H1 (cell line): ENCODE measurements around the gene SPHK1. TPM values are rescaled to one million over a fixed set of nuclear protein-coding genes. Genes with fewer than 3 reads are reported as not detected.

Source experiments
- CTCF ChIA-PET: fragments of 300-600 bp; sonication (Branson Sonifier 250); formaldehyde crosslinking; loops from one replicate; lab custom pipeline; 2021; ENCODE audit not compliant: partially characterized antibody; lab: Charles Lee
- POLR2A ChIA-PET: fragments of 300-600 bp; sonication (Branson Sonifier 250); formaldehyde crosslinking; loops from one replicate; lab custom pipeline; 2021; ENCODE audit warnings: inconsistent platforms; ENCODE audit not compliant: partially characterized antibody; lab: Charles Lee
- DNase-seq, 2 experiments: peaks; one replicate each; pipeline versions ENCODE4 v3.0.0 to v3.0.0-alpha.2; 2010 to 2022; ENCODE audit warnings: low spot score in 2 of 2, low read depth in 1 of 2, mixed read lengths in 1 of 2
- FAIRE-seq: peaks from 2 replicates; lab custom pipeline; 2011; peaks lifted over from hg19 to GRCh38; lab: Jason Lieb, UNC
- H2AFZ ChIP-seq: 2 replicates; pipeline ENCODE4 v1.8.1; 2012; ENCODE audit warnings: low read length, inconsistent platforms
- H2AK5ac ChIP-seq: 2 replicates; pipeline ENCODE4 v1.6.1; 2013; ENCODE audit warnings: low read depth, low read length
- H2BK120ac ChIP-seq: replicated peaks from 2 replicates; pipeline ENCODE3; 2013; ENCODE audit warnings: low read depth, low read length, inconsistent platforms
- H2BK12ac ChIP-seq: 2 replicates; pipeline ENCODE4 v1.6.1; 2013; ENCODE audit warnings: low read depth, low read length
- H2BK15ac ChIP-seq: 2 replicates; pipeline ENCODE4 v1.6.1; 2013; ENCODE audit warnings: low read length
- H2BK20ac ChIP-seq: 2 replicates; pipeline ENCODE4 v1.6.1; 2013; ENCODE audit warnings: low read length
- H2BK5ac ChIP-seq: 2 replicates; pipeline ENCODE4 v1.6.1; 2013; ENCODE audit warnings: low read depth, low read length
- H3K14ac ChIP-seq: 2 replicates; pipeline ENCODE4 v1.6.1; 2013; ENCODE audit warnings: inconsistent platforms; ENCODE audit not compliant: insufficient read length
- H3K18ac ChIP-seq: 2 replicates; pipeline ENCODE4 v1.6.1; 2013; ENCODE audit warnings: low read length; ENCODE audit errors: extremely low read depth
- H3K23ac ChIP-seq: 2 replicates; pipeline ENCODE4 v1.6.1; 2013; ENCODE audit warnings: inconsistent platforms; ENCODE audit not compliant: insufficient read length
- H3K23me2 ChIP-seq: 2 replicates; pipeline ENCODE4 v1.6.1; 2013; ENCODE audit warnings: low read depth, low read length
- H3K27ac ChIP-seq: 2 replicates; pipeline ENCODE4 v1.6.1; 2011; ENCODE audit warnings: low read depth, low read length, inconsistent platforms
- H3K27me3 ChIP-seq, 4 experiments: replicated peaks in 1 of 4; 1 replicate in 1 of 4; 2 replicates in 3 of 4; pipeline versions ENCODE4 v1.6.1 to v1.8.1; 2011 to 2013; ENCODE audit warnings: low read length in 3 of 4, mild to moderate bottlenecking in 3 of 4, inconsistent platforms in 2 of 4, mixed read lengths in 2 of 4, moderate library complexity in 1 of 4; ENCODE audit not compliant: control insufficient read depth in 3 of 4, insufficient read depth in 3 of 4; ENCODE audit errors: extremely low read depth in 1 of 4
- H3K36me3 ChIP-seq, 4 experiments: 2 replicates each; pipeline versions ENCODE4 v1.6.1 to v1.8.1; 2011 to 2013; ENCODE audit warnings: mild to moderate bottlenecking in 4 of 4, low read length in 3 of 4, moderate library complexity in 2 of 4, control low read depth in 1 of 4, inconsistent platforms in 1 of 4; ENCODE audit not compliant: insufficient read depth in 4 of 4, control insufficient read depth in 2 of 4
- H3K4ac ChIP-seq: replicated peaks from 2 replicates; pipeline ENCODE3; 2013; ENCODE audit warnings: low read length, low read depth, mixed read lengths, inconsistent platforms; ENCODE audit not compliant: insufficient read length
- H3K4me1 ChIP-seq, 4 experiments: replicated peaks in 1 of 4; 1 replicate in 1 of 4; 2 replicates in 3 of 4; pipeline versions ENCODE4 v1.6.1 to v1.8.1; 2011 to 2013; ENCODE audit warnings: low read length in 3 of 4, inconsistent platforms in 2 of 4, mixed read lengths in 1 of 4; ENCODE audit not compliant: insufficient read depth in 4 of 4, control insufficient read depth in 3 of 4
- H3K4me2 ChIP-seq, 2 experiments: 2 replicates each; pipeline versions ENCODE4 v1.6.1 to v1.8.1; 2011 to 2013; ENCODE audit warnings: low read depth in 2 of 2, low read length in 2 of 2, control low read depth in 1 of 2, inconsistent platforms in 1 of 2, mild to moderate bottlenecking in 1 of 2; ENCODE audit not compliant: insufficient read depth in 1 of 2
- H3K4me3 ChIP-seq, 4 experiments: fragments of 200-600, 300-600 bp in 1 of 4; sonication (generic), shearing (Covaris generic), sonication (Bioruptor Twin) in 1 of 4; 2 replicates each; pipeline versions ENCODE4 v1.5.1 to v1.8.1; 2011 to 2016; ENCODE audit warnings: low read length in 4 of 4, low read depth in 3 of 4, control low read depth in 2 of 4, inconsistent platforms in 2 of 4, mild to moderate bottlenecking in 2 of 4, mixed read lengths in 1 of 4, moderate library complexity in 1 of 4; ENCODE audit not compliant: insufficient read depth in 2 of 4; ENCODE audit errors: extremely low read depth in 1 of 4
- H3K56ac ChIP-seq: replicated peaks from 2 replicates; pipeline ENCODE3; 2013; ENCODE audit warnings: low read depth, mild to moderate bottlenecking, mixed read lengths, low read length, inconsistent platforms; ENCODE audit not compliant: insufficient read length
- H3K79me1 ChIP-seq: 2 replicates; pipeline ENCODE4 v1.6.1; 2013; ENCODE audit warnings: low read depth, low read length, control low read depth
- H3K79me2 ChIP-seq, 2 experiments: 2 replicates each; pipeline versions ENCODE4 v1.6.1 to v1.8.1; 2012 to 2013; ENCODE audit warnings: low read length in 2 of 2, mild to moderate bottlenecking in 2 of 2, inconsistent platforms in 1 of 2; ENCODE audit not compliant: insufficient read depth in 2 of 2, control insufficient read depth in 1 of 2
- H3K9ac ChIP-seq, 4 experiments: replicated peaks in 1 of 4; 1 replicate in 1 of 4; 2 replicates in 3 of 4; pipeline versions ENCODE4 v1.6.1 to v1.8.1; 2011 to 2013; ENCODE audit warnings: low read depth in 3 of 4, low read length in 3 of 4, control low read depth in 2 of 4, mild to moderate bottlenecking in 2 of 4, moderate library complexity in 2 of 4, inconsistent platforms in 1 of 4; ENCODE audit errors: extremely low read depth in 1 of 4
- H3K9me3 ChIP-seq, 2 experiments: 2 replicates each; pipeline versions ENCODE4 v1.6.1 to v1.8.1; 2012 to 2013; ENCODE audit warnings: mild to moderate bottlenecking in 2 of 2, moderate library complexity in 2 of 2, control low read depth in 1 of 2, inconsistent platforms in 1 of 2, low read depth in 1 of 2, low read length in 1 of 2, mixed read lengths in 1 of 2; ENCODE audit not compliant: insufficient read depth in 2 of 2
- H4K20me1 ChIP-seq, 2 experiments: replicated peaks in 1 of 2; 2 replicates each; pipeline versions ENCODE3 to v1.8.1; 2011 to 2013; ENCODE audit warnings: inconsistent platforms in 2 of 2, low read length in 2 of 2, mild to moderate bottlenecking in 1 of 2; ENCODE audit not compliant: insufficient read depth in 2 of 2, control insufficient read depth in 1 of 2
- H4K5ac ChIP-seq: 2 replicates; pipeline ENCODE4 v1.6.1; 2013; ENCODE audit warnings: low read length, low read depth, mixed read lengths, inconsistent platforms; ENCODE audit not compliant: insufficient read length
- H4K8ac ChIP-seq: 2 replicates; pipeline ENCODE4 v1.8.0; 2013; ENCODE audit warnings: mild to moderate bottlenecking, moderate library complexity, low read length, inconsistent platforms; ENCODE audit not compliant: insufficient read depth; ENCODE audit errors: extremely low read depth
- H4K91ac ChIP-seq: replicated peaks from 2 replicates; pipeline ENCODE3; 2013; ENCODE audit warnings: low read length, mixed read lengths, inconsistent platforms; ENCODE audit not compliant: insufficient read length
- ASH2L ChIP-seq: fragments of 200-600, 300-600 bp; sonication (generic); IDR thresholded peaks from one replicate; pipeline ENCODE4 v1.7.1; 2017; ENCODE audit warnings: low read length
- CHD1 ChIP-seq: IDR thresholded peaks from 2 replicates; pipeline ENCODE4 v1.6.1; 2012; ENCODE audit warnings: low read depth, low read length, improper control_type of control experiment
- E2F6 ChIP-seq: IDR thresholded peaks from 2 replicates; pipeline ENCODE4 v1.6.1; 2012; ENCODE audit warnings: inconsistent platforms
- EZH2 ChIP-seq: fragments of 200-600 bp; sonication (generic); IDR thresholded peaks from 2 replicates; pipeline ENCODE4 v1.7.1; 2012; ENCODE audit warnings: low read depth, mild to moderate bottlenecking, moderate library complexity, low read length, inconsistent platforms; ENCODE audit not compliant: severe bottlenecking
- FOSL1 ChIP-seq: IDR thresholded peaks from 2 replicates; pipeline ENCODE4 v1.6.1; 2011; ENCODE audit warnings: mild to moderate bottlenecking, low read depth, low read length, moderate library complexity; ENCODE audit not compliant: insufficient read depth
- HDAC6 ChIP-seq: IDR thresholded peaks from one replicate; pipeline ENCODE4 v1.7.1; 2012; ENCODE audit warnings: low read depth, mild to moderate bottlenecking, inconsistent platforms, low read length, moderate library complexity
- NANOG ChIP-seq: IDR thresholded peaks from 2 replicates; pipeline ENCODE4 v1.6.1; 2011; ENCODE audit warnings: low read length, low read depth, mild to moderate bottlenecking, inconsistent platforms; ENCODE audit not compliant: insufficient read depth, poor library complexity, severe bottlenecking
- POU5F1 ChIP-seq: IDR thresholded peaks from 2 replicates; pipeline ENCODE4 v1.6.1; 2011; ENCODE audit warnings: low read depth, mild to moderate bottlenecking, low read length, moderate library complexity
- RNF2 ChIP-seq: fragments of 200-900, 300-1000 bp; sonication (generic); IDR thresholded peaks from 2 replicates; pipeline ENCODE4 v1.7.1; 2016; ENCODE audit warnings: borderline replicate concordance, low read depth, mild to moderate bottlenecking, antibody characterized with exemption, low read length; ENCODE audit not compliant: poor library complexity, severe bottlenecking; ENCODE audit errors: missing control alignments
- SP4 ChIP-seq: IDR thresholded peaks from 2 replicates; pipeline ENCODE4 v1.6.1; 2012; ENCODE audit warnings: low read length, inconsistent platforms
- SUZ12 ChIP-seq: fragments of 200-600 bp; sonication (generic); IDR thresholded peaks from 2 replicates; pipeline ENCODE4 v1.6.1; 2012; ENCODE audit warnings: mild to moderate bottlenecking, inconsistent platforms, low read length, moderate library complexity, mixed read lengths
- WGBS, 2 experiments: shearing (Covaris generic) in 1 of 2; methylation state at CpG; one replicate each; pipeline versions ENCODE4 v1.1.6 to v1.1.7; 2013 to 2015; ENCODE audit warnings: low lambda C conversion rate in 2 of 2, mixed read lengths in 2 of 2, inconsistent platforms in 1 of 2, low coverage in 1 of 2, missing lambda C conversion rate in 1 of 2; ENCODE audit not compliant: insufficient replicate concordance in 2 of 2, insufficient coverage in 1 of 2, insufficient read length in 1 of 2; ENCODE audit errors: extremely low coverage in 1 of 2, missing lambda C conversion rate in 1 of 2; 5-methylcytosine and 5-hydroxymethylcytosine counted together
- polyA plus RNA-seq, 7 experiments: library from polyadenylated mRNA; depleted of rRNA in 3 of 7; stranded (reverse) in 5 of 7; unstranded in 2 of 7; fragments of >200 nt in 5 of 7; fragments of 200-250 nt in 2 of 7; gene quantifications; 1 replicate in 5 of 7; 2 replicates in 1 of 7; 4 replicates in 1 of 7; pipeline versions ENCODE4 v1.2.1 to v1.2.3, GENCODE V29; 2011 to 2013; ENCODE audit warnings: missing spikeins in 2 of 7, mixed read lengths in 2 of 7
- total RNA-seq: library from RNA; stranded (reverse); fragmentation: NEBNext Ultra II Directional; extraction: Animal tissue kit (Norgen Biotek cat#: 25700); gene quantifications from 2 replicates; pipeline ENCODE4 v1.2.1, GENCODE V29; 2021

The SPHK1 gene
- total and polyA plus RNA-seq, 2 of the 8 experiments (the other 6 are each of a cell fraction or from before 2014, with no cell fraction given), result 2.4 TPM

GRCh38 chr17:76383546-76384221, 725 bp upstream of the SPHK1 start:
- Histone ChIP-seq H3K23me2 (peaks cover 23% of the 10 kb centered on the region), H4K91ac (no peak overlapping the region), H3K36me3 (no peaks in the 10 kb centered on the region), H4K20me1 (peaks cover 0 to 2% of the 10 kb centered on the region in 2 experiments), H3K4me2 (peak overlapping the region; percentile 92 to 95), H3K4ac (no peak overlapping the region), H3K14ac (no peak overlapping the region), H3K9ac (no peak overlapping the region), H2AFZ (no peak overlapping the region), H3K56ac (no peak overlapping the region), H3K9me3 (no peaks in the 10 kb centered on the region), H4K8ac (peak overlapping the region; percentile 57), H2BK120ac (no peak overlapping the region), H3K4me3 (peak overlapping the region; percentile 39 to 80 (median 60)), H3K79me1 (no peaks in the 10 kb centered on the region), H3K27me3 (peaks cover 18 to 47% (median 33%) of the 10 kb centered on the region in 4 experiments; a peak in 6 of 7 replicates), H3K4me1 (peaks cover under 1 to 42% (median 17%) of the 10 kb centered on the region in 4 experiments), H3K18ac (no peak overlapping the region; the same call in none of the 2 replicates), H2BK5ac (no peak overlapping the region), H4K5ac (no peak overlapping the region), H2BK15ac (no peak overlapping the region), H2BK20ac (no peak overlapping the region), H2BK12ac (no peak overlapping the region), H2AK5ac (no peak overlapping the region), H3K27ac (no peak overlapping the region), H3K23ac (no peak overlapping the region), H3K79me2 (no peaks in the 10 kb centered on the region)
- CTCF ChIA-PET, result interaction anchor here (1.0 to 28.1 kb wide), 4 partner anchors 14 to 73 kb away, joined by 3 to 635 read pairs (median 117); partner anchors contain the start of gene PRPSAP1
- peak in 1 of 2 experiments; percentile 78 for DNase-seq
- POLR2A ChIA-PET, result interaction anchor here (0.7 to 2.5 kb wide), 3 partner anchors 18 to 159 kb away, joined by 3 to 12 read pairs (median 4); partner anchors contain the start of gene PRPSAP1
- FAIRE-seq, result no peak
- WGBS, 2 experiments, result 2% methylated on average over 43 of the region's 65 CpGs; no CpG with 5 or more reads in 1 of the 2 experiments
- TF ChIP-seq E2F6 (peak; percentile 18; the same call in 1 of the 2 replicates), CHD1 (no peak), POU5F1 (no peak), RNF2 (peak; percentile 30), SUZ12 (peak; percentile 58; the same call in 1 of the 2 replicates), NANOG (no peak), FOSL1 (no peak), HDAC6 (no peak), SP4 (no peak), EZH2 (peak; percentile 59), ASH2L (no peak)
